Aorta (tissue), 5 donors: Measurements from ENCODE around the gene CISTR. TPM values are rescaled to one million over a fixed set of nuclear protein-coding genes. Genes with fewer than 3 reads are reported as not detected.
A peak's percentile ranks its signal among the peaks of the same experiment; 100 is the strongest.

Source experiments
- ATAC-seq: fragments of 200-7000 bp; cut with Tn5 transposase; one replicate; pipeline ENCODE4 v1.9.1; 2022; ENCODE audit warnings: moderate library complexity; ENCODE audit not compliant: low FRiP score
- DNase-seq, 2 donors: peaks; one replicate each; pipeline ENCODE4 v3.0.0-alpha.2; 2020
- H3K27ac ChIP-seq, 2 donors: one replicate each; pipeline ENCODE4 v1.5.1; 2013; ENCODE audit warnings: low read length in 2 of 2, mild to moderate bottlenecking in 2 of 2, moderate library complexity in 2 of 2, control low read depth in 1 of 2, inconsistent platforms in 1 of 2, low read depth in 1 of 2
- H3K27me3 ChIP-seq, 2 donors: one replicate each; pipeline ENCODE4 v1.6.1; 2013; ENCODE audit warnings: control low read depth in 1 of 2, low read length in 1 of 2, mild to moderate bottlenecking in 1 of 2, moderate library complexity in 1 of 2; ENCODE audit not compliant: insufficient read depth in 2 of 2, control insufficient read depth in 1 of 2
- H3K36me3 ChIP-seq, 2 donors: one replicate each; pipeline ENCODE4 v1.6.1; 2013; ENCODE audit warnings: control low read depth in 1 of 2, low read length in 1 of 2, mild to moderate bottlenecking in 1 of 2; ENCODE audit not compliant: insufficient read depth in 2 of 2, control insufficient read depth in 1 of 2
- H3K4me1 ChIP-seq, 2 donors: one replicate each; pipeline ENCODE4 v1.6.1; 2013; ENCODE audit warnings: low read length in 2 of 2, control low read depth in 1 of 2, mild to moderate bottlenecking in 1 of 2, moderate library complexity in 1 of 2; ENCODE audit not compliant: insufficient read depth in 2 of 2, control insufficient read depth in 1 of 2
- H3K4me3 ChIP-seq, 2 donors: one replicate each; pipeline ENCODE4 v1.5.1; 2013; ENCODE audit warnings: low read length in 2 of 2, control low read depth in 1 of 2, mild to moderate bottlenecking in 1 of 2
- H3K9me3 ChIP-seq: one replicate; pipeline ENCODE4 v1.6.1; 2013; ENCODE audit warnings: mild to moderate bottlenecking, low read length; ENCODE audit not compliant: control insufficient read depth
- WGBS, 2 donors: extraction: QIAGEN DNeasy Blood & Tissue Kit; methylation state at CpG; one replicate each; pipeline ENCODE4 v1.1.7; 2013; 5-methylcytosine and 5-hydroxymethylcytosine counted together
- intact Hi-C, 2 donors: fragments of 100-400 bp; cut with DNase I; formaldehyde crosslinking; loops; one replicate each; pipeline versions ENCODE4 v1.14.2 to v1.15.0; 2022
- long read RNA-seq, 2 donors: library from polyadenylated mRNA; unstranded; transcript quantifications; one replicate each; pipeline ENCODE4 v2.0.0, GENCODE V29; 2020 to 2021
- polyA plus RNA-seq, 2 donors: library from polyadenylated mRNA; stranded (reverse); fragments of 200-250 nt; gene quantifications; one replicate each; pipeline ENCODE4 v1.2.3, GENCODE V29; 2013
- total RNA-seq, 2 donors: library from RNA; stranded (reverse); fragmentation: NEBNext Ultra II Directional; extraction: Animal tissue kit (Norgen Biotek cat#: 25700); gene quantifications; one replicate each; pipeline ENCODE4 v1.2.1, GENCODE V29; 2021
- donor health status: healthy with polysubstance abuse.
- donor health status: Bipolar disorder and iron deficiency.
- donor health status: DM: no; HTN: no; CAD: no.
- donor health status: DM: no; HTN: no; CAD: no.
- donor health status: DM: yes; HTN: yes; CAD: no.

Gene CISTR
- not detected for total RNA-seq
- not detected for polyA plus RNA-seq
- long read RNA-seq, donor 1: 0 reads
- long read RNA-seq, donor 2: 0 reads

DNA sequence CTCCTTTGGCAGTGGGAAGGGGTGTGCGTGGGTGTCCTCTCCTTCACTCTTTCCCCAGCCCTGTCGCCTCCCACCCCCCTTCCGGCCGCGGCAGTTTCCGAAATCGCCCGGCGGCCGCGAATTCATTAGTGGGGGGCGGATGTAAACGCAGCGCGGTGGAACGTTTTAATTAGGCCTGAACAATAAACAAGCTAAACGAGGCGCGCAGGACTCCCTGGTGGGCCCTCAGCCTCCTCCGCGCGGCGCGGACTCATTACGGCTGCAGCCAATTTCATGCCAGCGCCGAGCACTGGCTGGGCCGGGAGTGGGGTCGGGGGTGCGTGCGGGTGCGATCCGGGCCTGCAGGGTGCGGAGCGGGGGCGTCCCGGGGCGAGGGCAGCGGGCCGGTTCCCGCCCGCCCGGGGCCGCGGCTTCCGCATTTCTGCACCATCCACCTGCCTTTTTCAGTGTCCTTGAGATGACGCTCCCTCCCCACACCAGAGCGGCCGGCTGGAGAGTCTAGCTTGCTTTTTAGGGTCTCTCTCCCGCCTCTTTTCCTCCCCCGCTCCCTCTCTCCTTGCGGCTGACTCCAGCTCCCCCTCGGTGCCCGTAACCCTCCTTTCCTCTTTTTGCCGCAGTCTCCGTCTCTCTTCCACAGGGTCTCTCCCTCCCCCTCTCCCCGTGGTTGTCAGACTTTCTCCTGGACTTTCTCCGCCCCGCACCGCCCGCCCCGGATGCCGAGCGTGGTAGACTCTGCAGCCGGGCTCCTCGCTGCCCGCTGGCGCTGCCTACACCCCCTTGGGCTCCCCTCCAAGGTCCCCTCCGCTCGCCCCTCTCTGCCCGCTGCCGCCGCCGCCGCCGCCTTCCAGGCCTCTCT, at the start of gene CISTR:
Gene CISTR, minus strand, starts transcription at position 644 of the 856 bp plus-strand sequence.
- intact Hi-C loops: no loop called here
- H3K4me1 ChIP-seq: no peaks in the 10 kb centered on the region
- WGBS, 2 donors: 1% methylated on average over 65 to 76 of the region's 76 CpGs
- no peak within 1 kb of the TSS for H3K27ac ChIP-seq
- ATAC-seq: peak; percentile 10
- no peak for DNase-seq
- H3K4me3 ChIP-seq: peak within 1 kb of the TSS; percentile 27 to 43
- H3K27me3 ChIP-seq: no peaks in the 10 kb centered on the region
- H3K9me3 ChIP-seq: no peaks in the 10 kb centered on the region
- no peaks in the 10 kb centered on the region for H3K36me3 ChIP-seq

DNA sequence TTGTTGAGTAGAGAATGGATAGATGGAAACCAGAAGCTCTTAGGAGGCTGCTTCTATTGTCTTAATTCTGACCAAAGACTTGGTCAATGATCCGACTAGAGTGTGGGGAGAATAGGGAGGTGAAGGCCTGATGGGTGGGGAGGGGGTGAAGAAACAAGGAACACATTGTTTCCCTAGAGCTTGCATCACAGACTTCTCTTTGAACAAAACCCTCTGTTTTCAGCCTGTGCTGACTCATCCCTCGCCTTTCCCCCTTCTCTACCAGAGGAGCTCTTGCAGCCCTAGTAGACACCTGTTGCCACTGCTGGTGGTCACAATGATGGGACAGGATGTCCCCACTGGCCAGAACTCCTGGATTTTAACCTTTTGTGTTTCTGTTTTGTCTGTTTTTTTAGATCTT, 46.8 kb upstream of the CISTR start:
- Histone ChIP-seq H3K4me3 (no peak overlapping the region), H3K27me3 (no peaks in the 10 kb centered on the region), H3K4me1 (no peaks in the 10 kb centered on the region), H3K27ac (no peak overlapping the region), H3K36me3 (no peaks in the 10 kb centered on the region), H3K9me3 (no peaks in the 10 kb centered on the region)
- intact Hi-C loops: no loop called here
- WGBS, 2 donors: 71 to 88% methylated on average over 1 to 2 of the region's 2 CpGs
- ATAC-seq (no peak), DNase-seq (no peak)

DNA sequence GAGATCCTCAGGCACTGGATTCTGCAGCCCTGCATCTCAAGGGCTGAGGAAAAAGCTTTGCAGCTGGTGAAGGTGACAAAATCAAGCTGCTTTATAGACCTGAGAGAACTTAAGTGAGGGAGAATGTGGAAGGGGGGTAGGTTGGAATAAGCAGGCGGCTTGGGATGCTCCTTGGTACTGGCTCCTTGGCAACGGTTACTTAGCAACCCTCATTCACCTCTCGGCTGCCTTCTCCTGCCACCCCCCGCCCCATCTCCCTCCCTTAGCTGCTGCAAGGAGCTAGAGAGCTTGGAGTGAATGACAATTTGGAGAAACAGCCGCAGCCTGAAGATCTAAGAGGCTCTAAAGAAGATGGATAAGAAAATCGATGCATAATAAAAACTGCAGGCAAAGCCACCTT, 44.1 kb upstream of the CISTR start:
- no peaks in the 10 kb centered on the region for H3K9me3 ChIP-seq
- 46 to 47% methylated on average over 6 of the region's 6 CpGs for WGBS, 2 donors
- no peaks in the 10 kb centered on the region for H3K4me1 ChIP-seq
- intact Hi-C loops: no loop called here
- no peaks in the 10 kb centered on the region for H3K27me3 ChIP-seq
- DNase-seq: no peak
- H3K27ac ChIP-seq: no peak overlapping the region
- no peak for ATAC-seq
- no peaks in the 10 kb centered on the region for H3K36me3 ChIP-seq
- H3K4me3 ChIP-seq: no peak overlapping the region

GRCh38 chr12:53793221-53793620, 41.4 kb upstream of the CISTR start:
- Histone ChIP-seq H3K36me3 (no peaks in the 10 kb centered on the region), H3K27ac (no peak overlapping the region), H3K4me3 (no peak overlapping the region), H3K9me3 (no peaks in the 10 kb centered on the region), H3K27me3 (no peaks in the 10 kb centered on the region), H3K4me1 (no peaks in the 10 kb centered on the region)
- intact Hi-C loops: no loop called here
- no peak for ATAC-seq
- no peak for DNase-seq
- 17 to 18% methylated on average over 2 of the region's 2 CpGs for WGBS, 2 donors

DNA sequence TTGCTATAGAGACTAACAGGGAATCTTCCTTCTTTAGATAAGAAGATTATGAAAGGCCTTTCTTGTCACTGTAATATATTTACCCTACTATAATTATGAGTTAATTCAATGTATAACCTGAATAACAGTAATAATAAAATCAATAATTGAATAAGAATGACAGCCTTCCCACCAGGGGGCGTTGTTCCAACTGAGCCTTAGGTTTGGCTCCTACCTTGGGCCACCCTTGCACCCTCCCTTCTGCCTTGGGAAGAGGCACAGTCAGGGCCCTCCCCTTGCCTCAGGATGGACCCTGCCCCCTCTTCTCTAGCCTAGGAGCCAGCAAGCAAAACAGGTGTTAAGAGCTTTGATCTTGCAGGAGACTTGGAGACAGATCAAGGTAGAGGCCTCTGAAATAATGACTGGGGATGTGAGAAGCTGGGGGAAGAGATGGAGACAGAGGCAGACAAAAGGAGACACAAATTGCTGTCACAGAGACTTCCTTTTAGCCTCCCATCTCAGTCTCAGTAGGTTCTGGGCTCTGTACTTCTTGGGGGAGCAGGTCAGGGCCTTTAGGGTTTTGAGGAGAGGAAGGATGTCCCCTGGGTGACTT, 40.1 kb upstream of the CISTR start:
- H3K9me3 ChIP-seq: no peaks in the 10 kb centered on the region
- intact Hi-C loops: no loop called here
- no peak overlapping the region for H3K27ac ChIP-seq
- no peak overlapping the region for H3K4me3 ChIP-seq
- no peaks in the 10 kb centered on the region for H3K27me3 ChIP-seq
- 5 to 7% methylated on average over 1 of the region's 1 CpG for WGBS, 2 donors
- ATAC-seq (no peak), DNase-seq (no peak)
- no peaks in the 10 kb centered on the region for H3K4me1 ChIP-seq
- no peaks in the 10 kb centered on the region for H3K36me3 ChIP-seq

DNA sequence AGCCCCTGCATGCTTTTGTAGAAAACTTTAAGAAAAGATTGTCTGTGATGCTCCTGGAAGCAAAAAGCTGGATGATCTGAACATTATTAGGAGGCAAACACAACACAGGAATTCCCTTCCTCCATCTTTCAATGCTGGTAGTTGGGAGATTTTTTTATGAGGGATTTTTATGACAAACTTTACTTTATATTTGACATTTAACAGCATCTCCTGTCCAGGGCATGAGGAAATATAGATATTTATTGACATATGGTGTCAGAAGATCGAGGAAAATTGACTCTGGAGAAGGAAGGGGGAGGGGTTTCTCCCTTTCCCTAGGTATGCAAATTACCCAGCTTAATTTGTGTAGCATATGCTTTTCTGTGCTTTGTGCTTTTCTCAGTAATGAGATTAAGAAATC, 37.8 kb upstream of the CISTR start:
- H3K27ac ChIP-seq: no peak overlapping the region
- no peaks in the 10 kb centered on the region for H3K9me3 ChIP-seq
- no peaks in the 10 kb centered on the region for H3K4me1 ChIP-seq
- 42 to 57% methylated on average over 1 of the region's 1 CpG for WGBS, 2 donors
- intact Hi-C loops: no loop called here
- no peak for ATAC-seq
- no peak for DNase-seq
- H3K4me3 ChIP-seq: no peak overlapping the region
- no peaks in the 10 kb centered on the region for H3K36me3 ChIP-seq
- H3K27me3 ChIP-seq: no peaks in the 10 kb centered on the region

GRCh38 chr12:53788892-53789291, 37.1 kb upstream of the CISTR start:
- WGBS, 2 donors: 69 to 70% methylated on average over 1 of the region's 1 CpG
- no peaks in the 10 kb centered on the region for H3K27me3 ChIP-seq
- DNase-seq (no peak), ATAC-seq (no peak)
- intact Hi-C loops: no loop called here
- no peak overlapping the region for H3K27ac ChIP-seq
- H3K4me3 ChIP-seq: no peak overlapping the region
- H3K36me3 ChIP-seq: no peaks in the 10 kb centered on the region
- H3K4me1 ChIP-seq: no peaks in the 10 kb centered on the region
- H3K9me3 ChIP-seq: no peaks in the 10 kb centered on the region

DNA sequence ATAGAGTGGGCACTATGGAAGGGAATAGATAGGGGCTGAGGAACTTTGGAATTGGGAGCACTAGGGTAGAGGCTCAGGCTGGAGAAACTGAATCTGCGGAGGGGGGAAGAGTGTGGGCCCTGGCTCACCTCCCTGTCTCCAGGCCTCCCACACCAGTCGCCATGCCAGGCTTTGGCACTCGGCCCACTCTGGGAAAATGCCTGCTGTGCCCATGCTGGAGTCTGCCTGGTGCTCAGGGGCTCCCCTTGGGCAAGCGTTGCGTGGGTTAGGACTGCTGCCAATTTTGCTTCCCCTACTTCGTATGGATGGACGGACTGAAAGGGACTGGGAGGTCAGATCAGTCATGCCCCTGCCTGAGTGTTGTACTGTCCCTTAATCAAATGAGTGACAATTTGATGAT, 34.6 kb upstream of the CISTR start:
- no peaks in the 10 kb centered on the region for H3K4me1 ChIP-seq
- no peak overlapping the region for H3K4me3 ChIP-seq
- ATAC-seq (peak; percentile 15), DNase-seq (no peak)
- intact Hi-C loops: no loop called here
- WGBS, 2 donors: 48 to 49% methylated on average over 7 of the region's 7 CpGs
- no peak overlapping the region for H3K27ac ChIP-seq
- no peaks in the 10 kb centered on the region for H3K27me3 ChIP-seq
- H3K9me3 ChIP-seq: no peaks in the 10 kb centered on the region
- no peaks in the 10 kb centered on the region for H3K36me3 ChIP-seq

DNA sequence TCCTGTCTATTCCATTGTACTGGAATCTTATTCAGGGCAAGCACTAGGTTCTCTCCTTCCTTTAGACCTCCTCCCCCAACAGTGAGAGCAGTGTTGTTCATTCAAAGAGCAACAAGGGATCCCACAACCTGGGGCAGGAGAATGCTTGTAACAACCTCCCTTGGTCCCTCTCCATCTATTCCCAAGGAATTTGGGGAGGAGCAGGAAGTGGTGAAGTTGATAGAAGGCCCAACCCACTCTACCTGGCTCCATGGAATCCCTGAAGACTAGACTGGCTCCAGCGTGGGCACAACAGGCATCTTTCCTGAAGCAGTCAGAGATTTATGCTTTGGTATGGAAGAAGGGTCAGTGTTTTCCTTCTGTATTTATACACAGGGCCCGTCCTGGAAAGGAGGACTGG, 33.4 kb upstream of the CISTR start:
- H3K27ac ChIP-seq: no peak overlapping the region
- no peaks in the 10 kb centered on the region for H3K4me1 ChIP-seq
- no peak overlapping the region for H3K4me3 ChIP-seq
- intact Hi-C loops: no loop called here
- no peaks in the 10 kb centered on the region for H3K27me3 ChIP-seq
- no peaks in the 10 kb centered on the region for H3K36me3 ChIP-seq
- DNase-seq (no peak), ATAC-seq (no peak)
- 63 to 68% methylated on average over 2 of the region's 2 CpGs for WGBS, 2 donors
- no peaks in the 10 kb centered on the region for H3K9me3 ChIP-seq
